LNCAP (cell line): ENCODE results near the gene NUDT17.

Experiments
- CTCF ChIP-seq: fragments of 450-650 bp; IDR thresholded peaks from 2 replicates; pipeline ENCODE4 v1.5.1; 2017; ENCODE audit warnings: mild to moderate bottlenecking

The NUDT17 gene

GRCh38 chr1:145891143-145891542, 45.7 kb downstream of the NUDT17 start:
- TF ChIP-seq CTCF = no peak

GRCh38 chr1:145891587-145892485, 46.4 kb downstream of the NUDT17 start:
- peak; percentile 100 for TF ChIP-seq CTCF

DNA sequence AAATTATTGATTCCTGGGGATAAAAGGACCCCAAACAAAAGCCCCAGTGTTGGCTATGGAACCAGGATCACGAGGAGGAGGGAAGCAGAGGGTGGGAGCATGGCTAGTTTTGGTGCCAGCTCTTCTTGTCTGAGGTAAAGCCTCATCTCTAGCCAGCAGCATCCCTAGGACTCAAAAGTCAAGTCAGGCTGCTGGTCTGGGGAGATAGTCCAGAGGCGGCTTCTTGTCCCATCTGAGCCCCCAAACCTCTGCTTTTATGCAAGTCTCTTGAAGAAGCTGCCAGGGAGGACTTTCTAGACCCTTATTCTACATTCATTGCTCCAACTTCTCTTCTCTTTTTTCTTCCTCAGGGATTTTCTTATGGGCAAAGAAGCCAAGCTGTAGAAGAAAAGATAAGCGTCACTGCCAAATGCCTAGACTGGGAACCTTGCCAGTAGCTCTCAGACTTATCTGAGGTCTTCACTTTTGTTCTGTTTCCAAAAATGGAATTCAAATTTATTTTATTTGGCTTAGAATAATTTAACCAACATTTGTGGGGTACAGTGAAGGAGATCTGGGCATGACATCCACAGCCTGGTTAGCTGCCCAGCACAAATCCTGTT, 47.2 kb downstream of the NUDT17 start:
- TF ChIP-seq CTCF = no peak

GRCh38 chr1:145893306-145894055, 48.1 kb downstream of the NUDT17 start:
- TF ChIP-seq CTCF = no peak

DNA sequence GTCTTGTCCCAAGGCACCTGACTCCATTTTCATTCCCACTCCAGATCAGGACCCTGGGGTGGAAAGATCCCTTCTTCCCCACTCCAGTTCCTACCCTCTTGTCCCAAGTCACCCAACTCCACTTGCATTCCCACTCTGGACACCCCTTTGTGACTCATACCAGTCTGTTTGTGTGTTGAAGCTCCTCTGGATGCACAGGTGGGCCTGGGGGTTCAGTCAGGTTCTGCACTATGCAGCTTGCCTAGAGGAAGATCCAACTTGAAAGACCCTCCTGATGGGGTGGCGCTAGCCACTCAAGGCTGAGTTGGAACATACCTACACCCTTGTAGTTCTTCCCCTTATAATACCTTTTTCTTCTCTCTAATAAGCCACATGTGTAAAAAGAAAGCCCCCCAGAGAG, 50.0 kb downstream of the NUDT17 start:
- no peak for TF ChIP-seq CTCF

GRCh38 chr1:145897969-145898368, 52.5 kb downstream of the NUDT17 start:
- TF ChIP-seq CTCF = no peak
